Measurements from ENCODE around the gene STARD5. TPM values are rescaled to one million over a fixed set of nuclear protein-coding genes. Genes with fewer than 3 reads are reported as not detected.

The STARD5 gene
- total and polyA plus RNA-seq, 9 of the 15 experiments (the other 6 are each of a cell fraction or from before 2014, with no cell fraction given) = 1.7 to 5.7 (median 2.2) TPM

- no peak for TF ChIP-seq FOXP1 (CRISPR knock-in tag; IDR thresholded peaks at IDR 0.05)
- no peak for TF ChIP-seq TRIM28 (IDR thresholded peaks at IDR 0.05)
- TF ChIP-seq DDX20 (tag; IDR thresholded peaks at IDR 0.05; ENCODE audit: low read depth) = no peak
- TF ChIP-seq ZNF280A (IDR thresholded peaks at IDR 0.05; ENCODE audit: low read depth, partially characterized antibody) = no peak
- no peak for TF ChIP-seq MED1 (CRISPR knock-in tag; IDR thresholded peaks at IDR 0.05; ENCODE audit: borderline replicate concordance)
- TF ChIP-seq, protein P1, sequence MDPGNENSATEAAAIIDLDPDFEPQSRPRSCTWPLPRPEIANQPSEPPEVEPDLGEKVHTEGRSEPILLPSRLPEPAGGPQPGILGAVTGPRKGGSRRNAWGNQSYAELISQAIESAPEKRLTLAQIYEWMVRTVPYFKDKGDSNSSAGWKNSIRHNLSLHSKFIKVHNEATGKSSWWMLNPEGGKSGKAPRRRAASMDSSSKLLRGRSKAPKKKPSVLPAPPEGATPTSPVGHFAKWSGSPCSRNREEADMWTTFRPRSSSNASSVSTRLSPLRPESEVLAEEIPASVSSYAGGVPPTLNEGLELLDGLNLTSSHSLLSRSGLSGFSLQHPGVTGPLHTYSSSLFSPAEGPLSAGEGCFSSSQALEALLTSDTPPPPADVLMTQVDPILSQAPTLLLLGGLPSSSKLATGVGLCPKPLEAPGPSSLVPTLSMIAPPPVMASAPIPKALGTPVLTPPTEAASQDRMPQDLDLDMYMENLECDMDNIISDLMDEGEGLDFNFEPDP (CRISPR knock-in tag; IDR thresholded peaks at IDR 0.05) = no peak
- no peak for TF ChIP-seq ELF2 (CRISPR knock-in tag; IDR thresholded peaks at IDR 0.05)
- TF ChIP-seq PTTG1 (tag; IDR thresholded peaks at IDR 0.05; ENCODE audit: low read depth) = no peak
- no peak for TF ChIP-seq CHAMP1 (IDR thresholded peaks at IDR 0.05)
Measured at GRCh38 chr15:81261172-81261811, 62.6 kb downstream of the STARD5 start (continued).
